Activated CD8-positive, alpha-beta memory T cell treated with anti-CD3 and anti-CD28 coated beads for 48 hours (primary cell): ENCODE data around the gene SF3B1.
"Not testable (repeated sequence)": the region's sequence is repeated elsewhere in the genome, so short reads cannot be mapped to it uniquely, and the experiment has no call there.

Experiments
- DNase-seq, 3 experiments: peaks; one replicate each; pipeline ENCODE4 v3.0.0-alpha.2; 2020; ENCODE audit warnings: low read depth in 2 of 3, low spot score in 2 of 3

Gene SF3B1

DNA sequence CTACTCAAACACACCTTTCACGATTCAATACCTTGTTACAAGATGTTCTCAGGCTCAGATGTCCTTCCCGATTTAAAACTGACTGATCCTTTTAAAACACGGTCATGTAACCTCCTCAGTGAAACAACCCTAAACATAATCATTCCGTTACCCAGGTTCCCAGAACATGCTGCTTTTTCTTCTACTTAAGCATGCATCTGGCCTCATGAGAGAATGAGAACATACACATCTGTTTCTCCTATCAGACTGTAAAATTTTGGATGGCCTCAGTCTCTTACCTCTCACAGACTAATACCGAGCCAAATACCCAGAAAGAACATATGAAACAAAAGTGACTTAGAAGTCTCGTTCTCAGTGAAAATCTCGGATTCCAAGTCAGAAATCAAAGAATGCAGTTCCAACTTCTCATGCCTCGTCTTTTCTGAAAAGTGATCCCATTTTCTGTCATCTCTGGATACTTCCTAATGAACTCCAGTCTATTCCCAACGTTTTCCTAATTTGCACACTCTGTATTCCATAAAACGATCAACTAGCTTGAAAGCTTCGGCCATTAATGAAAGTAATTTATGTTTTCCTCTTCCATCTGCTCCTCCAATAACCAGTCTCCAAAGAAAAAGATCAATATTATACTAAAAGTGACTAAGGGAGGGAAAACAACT lies 919 bp downstream of the SF3B1 start:
- DNase-seq, result no peak

DNA sequence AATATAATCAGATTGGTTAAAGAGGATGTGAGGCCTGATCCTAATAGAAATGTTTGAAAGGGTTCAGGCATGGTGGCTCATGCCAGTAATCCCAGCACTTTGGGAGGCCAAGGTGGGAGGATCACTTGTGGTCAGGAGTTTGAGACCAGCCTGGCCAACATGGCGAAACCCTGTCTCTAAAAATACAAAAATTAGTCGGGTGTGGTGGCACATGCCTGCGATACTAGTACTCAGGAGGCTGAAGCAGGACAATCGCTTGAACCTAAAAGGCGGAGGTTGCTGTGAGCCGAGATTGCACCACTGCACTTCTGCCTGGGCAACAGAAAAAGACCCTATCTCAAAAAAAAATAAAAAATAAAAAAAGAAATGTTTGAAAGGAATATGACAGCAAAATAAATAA lies 2.3 kb downstream of the SF3B1 start:
- DNase-seq, result not testable (repeated sequence)

DNA sequence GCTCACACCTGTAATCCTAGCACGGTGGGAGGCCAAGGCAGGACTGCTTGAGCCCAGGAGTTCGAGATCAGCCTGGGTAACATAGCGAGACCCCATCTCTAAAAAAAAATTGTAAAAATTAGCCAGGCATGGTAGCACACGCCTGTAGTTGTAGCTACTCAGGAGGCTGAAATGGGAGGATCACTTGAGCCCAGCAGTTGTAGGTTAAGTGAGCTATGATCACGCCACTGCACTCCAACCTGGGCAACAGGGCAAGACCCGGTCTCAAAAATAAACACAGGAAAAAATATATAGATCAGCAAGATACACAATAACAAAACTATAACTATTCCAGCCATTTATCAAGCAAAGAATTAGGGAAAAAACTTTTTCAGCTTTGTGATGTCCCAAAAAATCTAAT lies 3.0 kb downstream of the SF3B1 start:
- no peak for DNase-seq

DNA sequence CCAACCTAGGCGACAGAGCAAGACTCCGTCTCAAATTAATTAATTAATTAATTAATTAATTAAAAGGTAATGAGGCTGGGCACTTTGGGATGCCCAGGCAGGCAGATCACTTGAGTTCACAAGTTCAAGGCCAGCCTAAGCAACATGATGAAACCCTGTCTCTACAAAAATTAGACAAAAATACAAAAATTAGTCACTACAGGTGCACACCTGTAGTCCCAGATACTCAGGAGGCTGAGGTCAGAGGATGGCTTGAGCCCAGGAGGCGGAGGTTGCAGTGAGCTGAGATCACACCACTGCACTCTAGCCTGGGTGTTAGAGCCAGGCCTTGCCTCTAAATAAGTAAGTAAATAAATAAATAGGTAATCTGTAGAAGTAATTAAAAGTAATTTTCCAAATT lies 6.8 kb downstream of the SF3B1 start:
- no peak for DNase-seq

DNA sequence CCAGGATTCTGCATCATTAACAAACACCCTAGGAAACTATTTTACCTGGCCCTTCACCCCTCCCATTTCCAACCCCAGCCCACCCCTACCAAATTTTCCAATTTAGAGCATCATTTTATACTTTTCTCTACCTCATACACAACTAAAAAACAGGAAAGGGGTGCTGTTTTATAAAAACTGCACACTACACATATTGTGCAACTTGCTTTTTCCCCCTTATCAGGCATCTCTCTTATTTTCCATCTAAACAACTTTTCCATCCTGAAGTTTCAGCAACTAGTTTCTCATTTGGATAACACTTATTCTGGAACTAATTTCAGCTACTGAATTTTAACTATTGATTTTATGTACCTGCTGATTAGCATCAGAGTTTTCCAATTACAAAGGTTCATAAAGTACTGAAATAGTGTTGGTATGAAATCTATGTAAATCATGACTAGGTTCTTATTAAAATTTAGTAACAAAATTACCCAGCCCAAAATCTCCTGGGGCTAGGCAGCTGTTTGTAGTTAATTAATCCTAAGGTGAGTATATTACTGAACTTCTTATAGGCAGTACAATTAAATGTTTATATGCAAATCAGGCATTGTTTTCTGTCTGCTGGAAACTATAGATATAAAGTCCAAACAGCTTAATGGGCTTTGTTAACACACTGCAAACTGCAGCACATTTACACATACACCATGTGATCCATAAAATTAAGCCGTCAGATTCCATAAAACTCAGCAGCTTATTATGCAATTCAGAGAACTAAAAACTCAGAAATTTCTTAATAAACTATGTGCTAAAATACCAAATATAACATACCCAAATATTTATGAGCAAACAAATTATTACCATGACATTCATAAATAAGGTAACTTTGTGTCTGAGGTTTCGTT lies 7.9 kb downstream of the SF3B1 start:
- DNase-seq, result no peak

DNA sequence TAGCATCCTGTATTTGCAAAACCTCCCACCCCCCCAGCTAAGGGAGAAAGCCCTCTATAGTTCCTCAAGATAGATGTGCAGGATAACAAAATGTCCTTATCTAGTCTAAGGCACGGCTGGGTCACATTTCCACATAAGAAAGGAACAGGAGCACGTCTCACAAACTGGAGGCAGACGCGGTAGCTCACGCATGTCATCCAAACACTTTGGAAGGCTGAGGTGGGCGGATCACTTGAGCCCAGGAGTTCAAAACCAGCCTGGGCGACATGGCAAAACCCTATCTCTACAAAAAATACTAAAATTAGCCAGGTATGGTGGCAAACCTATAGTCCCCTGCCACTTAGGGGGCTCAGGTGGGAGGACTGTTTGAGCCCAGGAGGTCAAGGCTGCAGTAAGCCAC lies 9.3 kb downstream of the SF3B1 start:
- no peak for DNase-seq

DNA sequence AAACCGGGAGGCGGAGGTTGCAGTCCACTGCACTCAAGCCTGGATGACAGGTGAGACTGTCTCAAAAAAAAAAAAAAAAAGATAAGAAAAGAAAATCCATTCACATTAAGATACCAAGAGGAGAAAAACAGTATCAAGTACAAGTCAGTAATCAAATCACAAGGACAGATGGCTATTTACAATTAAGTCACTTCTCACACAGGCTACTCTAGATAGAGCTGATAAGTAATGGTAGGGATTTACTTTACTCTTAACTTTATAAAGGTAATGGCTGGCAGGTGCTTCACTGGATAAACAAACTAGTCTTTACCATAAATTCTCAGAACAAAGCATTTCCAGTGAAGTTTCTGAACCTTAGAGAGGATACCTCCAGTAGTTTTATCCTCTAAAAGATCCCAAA lies 11.5 kb downstream of the SF3B1 start:
- DNase-seq, result no peak

DNA sequence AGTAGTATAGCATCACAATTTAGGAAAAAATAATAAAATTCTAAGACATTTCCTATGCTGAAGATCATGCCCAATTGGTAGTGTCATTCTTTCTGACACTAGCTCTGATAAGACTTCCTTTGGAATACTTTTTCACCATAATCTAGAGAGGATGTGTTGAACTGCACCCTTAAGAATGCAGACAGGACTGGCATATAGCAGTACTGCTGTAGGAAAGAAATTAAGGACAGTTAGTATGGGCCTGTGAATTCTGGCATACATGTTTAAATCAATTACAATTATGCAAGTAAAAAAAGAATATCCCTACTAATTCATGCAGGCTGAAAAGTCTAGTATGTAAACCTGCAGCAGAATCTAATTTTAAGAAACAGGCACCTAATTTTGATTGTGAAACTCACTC lies 15.4 kb downstream of the SF3B1 start:
- no peak for DNase-seq

DNA sequence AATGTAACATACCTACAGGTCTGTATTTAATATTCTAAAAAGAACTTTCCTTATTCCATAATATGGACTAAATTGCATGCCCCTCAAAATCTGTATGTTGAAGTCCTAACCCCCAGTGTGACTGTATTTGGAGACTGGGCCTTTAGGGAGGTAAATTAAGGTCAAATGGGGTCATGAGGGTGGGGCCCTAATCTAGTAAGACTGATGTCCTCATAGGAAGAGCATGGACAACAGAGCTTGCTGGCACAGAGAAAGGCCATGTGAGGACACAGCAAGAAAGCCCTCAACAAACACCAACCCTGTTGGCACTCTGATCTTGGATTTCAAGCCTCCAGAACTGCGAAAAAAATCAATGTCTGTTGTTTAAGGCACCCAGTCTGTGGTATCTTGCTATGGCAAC lies 18.6 kb downstream of the SF3B1 start:
- DNase-seq, result no peak

DNA sequence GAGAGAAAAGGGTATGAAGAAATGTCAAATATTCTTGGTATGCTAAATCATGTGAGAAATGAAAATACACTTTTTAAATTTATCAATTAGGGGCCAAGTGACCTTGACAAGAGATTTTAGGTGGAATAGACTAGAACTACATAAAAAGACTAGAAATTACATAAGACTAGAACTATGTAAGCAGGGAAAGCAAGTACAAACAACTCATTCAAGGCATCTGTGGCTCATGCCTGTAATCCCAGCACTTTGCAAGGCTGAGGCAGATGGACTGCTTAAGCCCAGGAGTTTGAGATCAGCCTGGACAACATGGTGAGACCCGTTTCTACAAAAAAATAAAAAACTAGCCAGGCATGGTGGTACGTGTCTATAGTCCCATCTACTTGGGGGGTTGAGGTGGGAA lies 20.3 kb downstream of the SF3B1 start:
- no peak for DNase-seq

DNA sequence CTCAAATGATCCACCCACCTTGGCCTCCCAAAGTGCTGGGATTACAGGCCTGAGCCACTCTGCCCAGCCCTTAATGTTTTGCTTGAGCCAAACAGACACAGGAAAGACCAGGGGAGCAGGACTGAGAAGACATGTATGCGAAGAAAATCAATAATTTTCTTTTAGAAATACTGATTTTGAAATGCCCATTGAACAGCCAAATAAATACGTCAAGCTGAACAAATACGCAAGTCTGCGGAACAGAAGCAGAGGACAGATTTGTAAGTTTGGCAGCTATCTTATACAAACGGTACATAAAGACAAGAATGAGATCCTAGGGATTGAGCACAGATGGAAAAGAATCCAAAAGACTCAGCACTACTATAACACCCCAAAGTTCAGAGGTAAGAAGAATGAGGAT lies 20.8 kb downstream of the SF3B1 start:
- no peak for DNase-seq

DNA sequence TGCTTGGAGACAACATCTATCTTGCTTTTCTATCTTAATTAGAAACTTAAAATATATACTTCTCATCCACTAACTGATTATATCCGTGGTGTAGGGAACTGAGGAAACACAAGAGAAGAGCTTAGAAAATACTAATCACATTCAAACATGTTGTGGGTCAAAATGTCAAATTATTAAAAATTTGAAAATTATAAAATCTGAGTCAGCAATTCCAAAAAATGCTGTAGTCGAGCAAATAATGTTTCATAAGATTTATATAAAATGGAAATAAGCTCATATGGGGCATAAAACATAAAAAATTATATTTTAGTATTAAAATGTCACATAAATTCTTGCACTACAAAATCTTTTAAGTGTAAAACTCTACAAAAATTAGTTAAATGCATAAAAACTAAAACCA lies 29.2 kb downstream of the SF3B1 start:
- DNase-seq, result no peak

DNA sequence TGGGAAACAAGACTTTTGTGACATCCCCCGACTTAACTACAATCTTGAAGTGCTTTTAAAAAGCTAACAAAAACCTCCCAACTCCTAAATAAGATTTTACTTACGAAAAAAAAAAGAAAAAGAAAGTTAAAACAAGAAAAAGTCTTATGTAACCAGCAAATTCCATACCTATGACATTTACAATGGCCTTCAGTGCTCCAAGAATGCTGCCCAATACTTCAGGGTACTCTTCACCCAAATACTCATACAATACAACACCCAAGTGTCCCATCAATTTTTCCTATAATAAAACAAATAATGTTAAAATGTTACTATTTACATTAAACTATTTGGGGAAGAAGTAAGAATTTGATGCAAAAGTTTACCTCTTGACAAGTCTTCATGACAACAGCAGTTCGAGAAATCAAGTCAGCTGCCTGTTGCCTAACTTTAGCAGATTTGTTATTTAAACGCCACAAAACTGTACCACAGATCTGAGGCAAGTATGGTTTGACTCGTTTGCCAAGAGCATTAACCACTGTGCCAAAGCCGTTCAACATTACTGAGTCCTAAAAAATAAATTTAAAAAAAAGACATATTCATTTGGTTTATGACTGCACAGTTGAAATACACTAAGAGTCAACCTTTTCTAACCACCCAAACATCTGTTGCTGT lies 34.8 kb downstream of the SF3B1 start:
- no peak for DNase-seq

DNA sequence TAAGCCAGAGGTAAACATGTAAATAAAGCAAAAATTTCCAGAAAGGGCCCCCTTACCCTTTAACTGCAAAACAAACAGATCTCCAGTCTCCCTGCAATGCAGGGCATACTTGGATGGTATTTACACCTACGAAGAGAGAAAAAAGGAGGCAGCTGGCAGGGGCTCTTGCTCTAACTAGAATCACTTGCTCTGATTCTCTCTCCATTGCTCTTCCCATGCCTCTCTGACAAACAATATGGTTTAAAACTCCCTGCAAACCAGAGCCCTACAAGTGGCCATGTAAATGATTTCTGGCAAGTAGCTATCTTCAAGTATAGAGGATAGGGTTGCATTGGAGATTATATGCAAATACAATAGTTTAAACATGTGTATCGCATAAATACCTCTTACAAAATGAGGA lies 35.9 kb downstream of the SF3B1 start:
- DNase-seq, result no peak

DNA sequence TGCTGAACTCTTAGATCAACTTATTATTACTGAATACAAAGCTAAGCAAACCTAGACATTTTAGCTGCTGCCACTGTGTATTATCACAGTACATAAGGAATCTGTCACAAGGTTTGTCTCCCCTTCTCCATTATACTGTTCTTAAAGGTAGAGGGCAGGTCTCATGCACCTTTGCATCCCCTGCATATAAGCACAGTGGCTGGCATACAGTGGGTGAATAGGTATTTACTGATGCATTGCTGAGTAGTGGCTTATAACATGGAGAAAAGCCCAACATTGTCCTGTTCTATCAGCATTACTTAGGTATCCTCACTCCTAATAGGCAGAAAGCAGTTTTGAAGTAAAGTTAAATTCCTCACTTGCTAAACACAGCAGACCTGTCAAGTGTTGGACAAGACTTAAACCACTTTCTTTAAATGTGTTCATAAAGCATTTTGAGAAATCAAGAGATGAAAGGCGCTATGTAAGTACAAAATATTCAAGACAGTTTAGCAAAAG lies 43.6 kb downstream of the SF3B1 start:
- DNase-seq, result no peak

DNA sequence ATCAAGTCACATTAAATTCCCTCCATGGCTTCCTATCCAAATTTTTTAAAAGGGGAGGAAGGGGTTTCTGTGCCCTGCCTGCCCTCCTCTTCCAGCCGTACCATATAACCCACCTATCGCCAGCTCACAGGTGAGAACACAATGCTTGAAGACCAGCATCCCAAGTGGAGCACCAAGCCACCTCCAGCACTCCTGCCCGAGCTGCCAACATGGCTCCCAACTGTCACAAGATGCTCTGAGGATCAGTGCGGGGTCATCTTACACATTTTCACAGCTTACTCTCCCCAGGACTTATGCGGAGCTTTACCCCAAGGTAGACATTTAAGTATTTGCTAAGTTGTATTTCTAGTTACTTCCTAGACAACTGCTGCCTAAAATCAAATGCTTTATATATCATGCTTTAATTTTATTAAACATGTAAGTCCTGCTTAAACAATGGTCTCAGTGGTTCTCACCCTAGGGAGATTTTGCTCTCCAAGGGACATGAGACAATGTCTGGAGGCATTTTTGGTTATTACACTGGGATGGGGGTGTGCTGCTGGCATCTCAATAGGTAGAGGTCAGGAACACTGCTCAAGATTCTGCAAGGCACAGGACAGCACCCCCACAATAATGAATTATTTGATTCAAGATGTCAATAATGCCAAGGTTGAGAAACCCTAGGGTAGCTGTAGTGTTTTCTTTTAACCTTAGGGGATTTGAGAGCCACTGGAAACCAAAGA lies 45.8 kb downstream of the SF3B1 start:
- DNase-seq, result no peak

DNA sequence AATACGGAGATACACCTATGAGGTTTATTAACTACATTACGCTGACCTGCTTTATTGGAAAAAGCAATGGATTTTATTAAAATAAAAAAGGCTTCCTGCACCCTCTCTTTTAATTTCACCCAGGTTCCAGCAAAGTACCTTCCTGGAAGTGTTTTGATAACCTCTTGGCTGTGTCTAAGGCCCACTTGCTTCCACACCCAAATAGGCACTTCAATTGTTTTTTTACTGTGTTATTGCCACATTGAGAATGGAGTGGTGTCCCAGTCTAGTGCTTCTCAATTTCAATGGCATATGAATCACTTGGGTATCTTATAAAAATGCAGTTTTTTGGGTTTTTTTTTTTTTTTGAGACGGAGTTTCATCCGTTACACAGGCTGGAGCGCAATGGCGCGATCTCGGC lies 47.6 kb downstream of the SF3B1 start:
- no peak for DNase-seq

DNA sequence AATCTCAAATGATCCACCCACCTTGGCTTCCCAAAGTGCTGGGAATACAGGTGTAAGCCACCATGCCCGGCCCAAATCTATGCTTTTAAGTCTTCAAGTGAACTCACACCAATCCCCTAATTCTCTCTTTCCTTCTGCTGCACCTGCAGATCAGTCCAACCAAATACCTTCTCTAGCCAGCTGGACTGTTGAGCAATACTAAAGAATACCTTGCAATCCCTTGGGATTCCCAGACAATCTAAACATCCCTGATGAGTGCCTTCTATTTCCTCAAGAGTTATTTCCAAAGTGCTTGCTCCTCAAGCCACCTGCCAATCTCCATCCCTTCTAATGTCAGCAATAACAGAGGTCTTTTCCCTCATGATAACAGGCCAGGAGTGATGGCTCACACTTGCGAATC lies 48.6 kb downstream of the SF3B1 start:
- DNase-seq, result no peak

DNA sequence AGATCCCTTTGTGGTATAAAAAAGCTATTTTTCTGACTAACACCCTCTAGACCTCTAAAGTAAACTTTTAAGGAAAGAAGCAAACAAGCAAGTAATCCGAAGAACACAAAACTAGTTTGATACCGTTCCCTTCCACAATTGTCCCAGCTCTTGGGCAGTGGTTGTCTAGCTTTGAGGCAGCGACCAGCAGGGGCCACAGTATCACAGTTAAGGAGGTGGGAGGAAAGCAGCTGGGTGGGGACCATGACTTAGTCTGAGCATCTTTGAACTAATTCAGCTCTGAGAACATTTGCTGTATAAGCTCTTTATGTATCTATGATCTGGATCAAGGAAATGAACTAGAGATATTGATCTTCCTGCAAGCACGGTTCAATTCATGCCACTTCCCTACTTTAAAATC lies 51.0 kb downstream of the SF3B1 start:
- no peak for DNase-seq

DNA sequence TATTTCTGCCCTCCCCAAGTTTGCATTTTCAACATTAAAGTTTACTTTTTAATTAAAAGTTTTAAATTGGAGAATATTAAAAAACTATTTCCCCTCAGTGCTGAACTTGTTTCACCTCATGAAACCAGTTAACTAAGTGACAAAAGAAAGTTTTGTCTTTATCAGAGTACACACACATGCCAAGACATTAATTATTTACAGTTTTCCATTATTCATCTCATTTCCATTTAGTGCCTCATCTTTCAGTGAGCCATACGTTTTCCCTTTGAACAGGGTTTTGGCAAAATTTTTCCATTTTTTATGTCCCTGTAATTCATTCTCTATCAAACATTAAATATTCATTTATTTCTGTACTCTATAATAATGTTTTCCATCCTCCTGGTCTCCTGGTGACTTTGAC lies 53.2 kb downstream of the SF3B1 start:
- DNase-seq, result no peak

DNA sequence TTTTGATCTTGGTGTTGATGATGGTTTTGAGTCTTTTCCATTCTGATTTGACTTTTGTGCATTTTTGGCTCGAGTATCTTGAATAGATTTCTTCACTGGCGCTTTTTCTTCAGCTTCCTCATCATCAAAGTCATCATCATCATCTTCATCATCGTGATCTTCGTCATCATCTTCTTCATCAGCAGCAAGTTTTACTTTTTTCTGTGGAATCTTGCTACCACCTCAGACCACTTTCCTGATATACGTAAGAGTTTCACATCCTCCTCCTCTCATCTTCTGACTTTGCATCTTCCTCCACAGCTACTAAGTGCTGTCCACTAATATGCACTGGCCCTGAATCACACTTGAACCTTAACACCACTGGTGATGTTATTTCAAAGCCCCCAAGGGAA lies 54.9 kb downstream of the SF3B1 start:
- not testable (repeated sequence) for DNase-seq
